Stimulated activated naive CD4-positive, alpha-beta T cell (primary cell): ENCODE data around the gene CORIN.

Experiments
- DNase-seq, 6 experiments: peaks; one replicate each; lab custom pipeline; 2025; lab: John Stamatoyannopoulos, UW

Gene CORIN

GRCh38 chr4:47686294-47686872 is 151.5 kb downstream of the CORIN start:
- DNase-seq, result peak; percentile 11 to 52 (median 27)

- DNase-seq, result no peak
These were observed 162.1 kb downstream of the CORIN start for GRCh38 chr4:47675806-47676205.

GRCh38 chr4:47674144-47674543 is 163.7 kb downstream of the CORIN start:
- no peak for DNase-seq

- DNase-seq, result no peak
These were observed 165.2 kb downstream of the CORIN start for GRCh38 chr4:47672696-47673095.

GRCh38 chr4:47669946-47670345 is 167.9 kb downstream of the CORIN start:
- no peak for DNase-seq

- peak in 4 of 6 experiments; percentile 0 to 33 (median 8) for DNase-seq
These were observed 169.0 kb downstream of the CORIN start for GRCh38 chr4:47668810-47669408.

- no peak for DNase-seq
These were observed 169.6 kb downstream of the CORIN start for GRCh38 chr4:47668256-47668655.

GRCh38 chr4:47667552-47667951 is 170.3 kb downstream of the CORIN start:
- no peak for DNase-seq

GRCh38 chr4:47664051-47664826 is 173.6 kb downstream of the CORIN start:
- no peak for DNase-seq

GRCh38 chr4:47662975-47663374 is 174.9 kb downstream of the CORIN start:
- DNase-seq, result no peak

- DNase-seq, result no peak
These were observed 176.1 kb downstream of the CORIN start for GRCh38 chr4:47661741-47662140.

- no peak for DNase-seq
These were observed 178.5 kb downstream of the CORIN start for GRCh38 chr4:47659342-47659741.

- no peak for DNase-seq
These were observed 182.7 kb downstream of the CORIN start for GRCh38 chr4:47654972-47655693.

GRCh38 chr4:47652092-47652491 is 185.8 kb downstream of the CORIN start:
- no peak for DNase-seq

- DNase-seq, result no peak
These were observed 186.6 kb downstream of the CORIN start for GRCh38 chr4:47651231-47651630.

- no peak for DNase-seq
These were observed 187.2 kb downstream of the CORIN start for GRCh38 chr4:47650584-47651130.

GRCh38 chr4:47647544-47647943 is 190.3 kb downstream of the CORIN start:
- no peak for DNase-seq

- DNase-seq, result no peak
These were observed 190.8 kb downstream of the CORIN start for GRCh38 chr4:47647029-47647428.

- DNase-seq, result no peak
These were observed 191.5 kb downstream of the CORIN start for GRCh38 chr4:47646372-47646771.

GRCh38 chr4:47643845-47644244 is 194.0 kb downstream of the CORIN start:
- DNase-seq, result no peak

GRCh38 chr4:47642985-47643760 is 194.7 kb downstream of the CORIN start:
- no peak for DNase-seq
